Loucy (cell line): ENCODE results near the gene RACGAP1.

Source experiments
- CTCF ChIP-seq: fragments of 200-600 bp; sonication (generic); conservative IDR thresholded peaks from 2 replicates; pipeline ENCODE4 v1.5.1; 2014; ENCODE audit warnings: mild to moderate bottlenecking, antibody characterized with exemption, low read length
- EZH2phosphoT487 ChIP-seq: fragments of 200-600 bp; IDR thresholded peaks from 2 replicates; pipeline ENCODE4 v1.6.1; 2018; ENCODE audit warnings: antibody characterized with exemption, mild to moderate bottlenecking, moderate library complexity, borderline replicate concordance

DNA sequence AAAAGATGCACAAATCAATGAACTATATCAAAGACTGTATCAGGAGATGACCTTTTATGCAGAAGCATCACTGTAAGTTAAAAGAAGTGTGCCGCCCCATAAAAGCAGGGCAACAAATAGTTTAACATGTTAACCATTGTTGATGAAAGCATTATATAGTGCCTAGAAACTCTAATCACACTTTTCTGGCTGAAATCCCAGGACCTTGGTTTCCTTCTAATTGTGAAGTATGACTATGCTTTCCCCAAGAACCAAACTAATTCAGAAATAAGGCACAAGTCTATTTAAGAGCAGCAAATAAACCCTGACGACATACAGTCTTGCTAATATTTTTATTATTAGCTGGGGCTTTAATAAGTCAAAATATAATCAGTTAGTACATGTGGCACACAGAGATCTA is 21.7 kb downstream of the RACGAP1 start:
- TF ChIP-seq CTCF (no peak), EZH2phosphoT487 (no peak)
